Astrocyte of the spinal cord (primary cell): ENCODE results near the gene NT5DC2.

Experiments
- DNase-seq: peaks from one replicate; pipeline ENCODE4 v3.0.0; 2011; ENCODE audit warnings: low read depth, low spot score
- H3K4me3 ChIP-seq: 2 replicates; pipeline ENCODE4 v1.5.1; 2011; ENCODE audit warnings: low read depth, mild to moderate bottlenecking, low read length, moderate library complexity
- in situ Hi-C: cut with HindIII; loops from 2 replicates; pipeline ENCODE4 v1.10.0; 2017; ENCODE audit warnings: low sequenced_read_pairs
- TF ChIP-seq, protein P1 (sequence below): IDR thresholded peaks from 2 replicates; pipeline ENCODE4 v1.5.1; 2012; ENCODE audit warnings: low read depth, mild to moderate bottlenecking, low read length, inconsistent platforms

The NT5DC2 gene

DNA sequence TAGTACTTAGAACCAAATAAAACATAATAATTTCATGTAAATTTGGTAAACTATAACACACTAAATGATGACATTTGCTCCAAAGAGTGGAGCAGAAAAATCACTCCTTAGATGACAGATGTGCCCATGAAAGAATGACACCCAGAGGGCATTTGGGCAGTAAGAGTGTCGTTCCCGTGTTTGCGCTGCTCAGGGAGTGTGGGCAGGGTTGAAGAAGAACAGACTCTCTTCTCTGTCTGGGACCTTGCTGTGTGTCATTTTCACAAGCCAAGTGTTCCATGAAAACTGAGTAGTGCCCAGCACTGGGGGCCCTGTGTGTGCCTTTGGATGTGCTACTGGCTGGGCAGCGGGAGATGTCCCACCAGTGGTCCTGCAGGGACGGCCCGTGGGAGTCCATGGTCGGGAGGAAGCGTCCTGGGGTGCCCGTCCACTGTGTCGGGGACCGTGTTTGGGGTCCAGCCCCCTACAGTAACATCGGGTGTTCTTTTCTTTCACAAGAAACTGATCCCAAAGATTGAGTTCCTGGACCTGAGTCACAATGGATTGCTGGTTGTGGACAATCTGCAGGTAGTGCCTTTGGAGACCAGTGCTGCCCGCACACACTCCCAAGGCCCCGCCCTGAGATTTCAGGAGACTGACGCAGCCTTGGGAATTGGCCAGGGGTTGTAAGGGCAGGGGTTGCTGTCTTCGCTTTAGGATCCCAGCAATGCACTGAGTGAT, 56.4 kb downstream of the NT5DC2 start:
- in situ Hi-C loops, result no loop called here
- no peak overlapping the region for H3K4me3 ChIP-seq
- TF ChIP-seq, protein P1, sequence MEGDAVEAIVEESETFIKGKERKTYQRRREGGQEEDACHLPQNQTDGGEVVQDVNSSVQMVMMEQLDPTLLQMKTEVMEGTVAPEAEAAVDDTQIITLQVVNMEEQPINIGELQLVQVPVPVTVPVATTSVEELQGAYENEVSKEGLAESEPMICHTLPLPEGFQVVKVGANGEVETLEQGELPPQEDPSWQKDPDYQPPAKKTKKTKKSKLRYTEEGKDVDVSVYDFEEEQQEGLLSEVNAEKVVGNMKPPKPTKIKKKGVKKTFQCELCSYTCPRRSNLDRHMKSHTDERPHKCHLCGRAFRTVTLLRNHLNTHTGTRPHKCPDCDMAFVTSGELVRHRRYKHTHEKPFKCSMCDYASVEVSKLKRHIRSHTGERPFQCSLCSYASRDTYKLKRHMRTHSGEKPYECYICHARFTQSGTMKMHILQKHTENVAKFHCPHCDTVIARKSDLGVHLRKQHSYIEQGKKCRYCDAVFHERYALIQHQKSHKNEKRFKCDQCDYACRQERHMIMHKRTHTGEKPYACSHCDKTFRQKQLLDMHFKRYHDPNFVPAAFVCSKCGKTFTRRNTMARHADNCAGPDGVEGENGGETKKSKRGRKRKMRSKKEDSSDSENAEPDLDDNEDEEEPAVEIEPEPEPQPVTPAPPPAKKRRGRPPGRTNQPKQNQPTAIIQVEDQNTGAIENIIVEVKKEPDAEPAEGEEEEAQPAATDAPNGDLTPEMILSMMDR, result no peak
- DNase-seq, result no peak
